Hepatocyte (in vitro differentiated cells): ENCODE results near the gene ATAT1.

Source experiments
- EZH2 ChIP-seq: fragments of 200-600 bp; sonication (generic); IDR thresholded peaks from 2 replicates; pipeline ENCODE4 v1.6.1; 2016; ENCODE audit warnings: antibody characterized with exemption, mild to moderate bottlenecking, borderline replicate concordance
- EZH2phosphoT487 ChIP-seq: fragments of 200-600 bp; sonication (generic); IDR thresholded peaks from one replicate; pipeline ENCODE4 v1.6.1; 2018; ENCODE audit warnings: antibody characterized with exemption, mild to moderate bottlenecking, low read depth, moderate library complexity; ENCODE audit not compliant: unreplicated experiment, severe bottlenecking
- TF ChIP-seq, protein P1 (sequence below): fragments of 200-600 bp; sonication (generic); IDR thresholded peaks from 2 replicates; pipeline ENCODE4 v1.5.1; 2016; ENCODE audit warnings: antibody characterized with exemption, mild to moderate bottlenecking; ENCODE audit not compliant: poor library complexity

DNA sequence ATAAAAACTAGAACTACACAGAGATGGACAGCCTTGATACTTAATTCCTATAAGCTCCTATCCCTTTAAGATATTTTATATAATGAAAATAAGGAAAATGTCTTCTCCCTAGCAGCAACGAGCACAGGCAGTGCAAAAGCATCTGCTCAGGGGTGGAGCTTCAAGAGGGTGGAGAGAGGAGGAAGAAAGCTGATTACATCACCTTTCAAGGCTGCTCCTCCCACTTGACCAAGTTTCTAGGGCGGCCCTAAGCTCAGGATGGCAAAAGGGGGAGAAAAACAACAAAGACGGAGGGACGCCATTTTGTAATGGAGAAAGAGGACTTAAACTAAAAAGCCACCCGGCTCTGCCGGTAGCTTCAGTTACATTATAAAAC, 11.8 kb upstream of the ATAT1 start:
- TF ChIP-seq, protein P1, sequence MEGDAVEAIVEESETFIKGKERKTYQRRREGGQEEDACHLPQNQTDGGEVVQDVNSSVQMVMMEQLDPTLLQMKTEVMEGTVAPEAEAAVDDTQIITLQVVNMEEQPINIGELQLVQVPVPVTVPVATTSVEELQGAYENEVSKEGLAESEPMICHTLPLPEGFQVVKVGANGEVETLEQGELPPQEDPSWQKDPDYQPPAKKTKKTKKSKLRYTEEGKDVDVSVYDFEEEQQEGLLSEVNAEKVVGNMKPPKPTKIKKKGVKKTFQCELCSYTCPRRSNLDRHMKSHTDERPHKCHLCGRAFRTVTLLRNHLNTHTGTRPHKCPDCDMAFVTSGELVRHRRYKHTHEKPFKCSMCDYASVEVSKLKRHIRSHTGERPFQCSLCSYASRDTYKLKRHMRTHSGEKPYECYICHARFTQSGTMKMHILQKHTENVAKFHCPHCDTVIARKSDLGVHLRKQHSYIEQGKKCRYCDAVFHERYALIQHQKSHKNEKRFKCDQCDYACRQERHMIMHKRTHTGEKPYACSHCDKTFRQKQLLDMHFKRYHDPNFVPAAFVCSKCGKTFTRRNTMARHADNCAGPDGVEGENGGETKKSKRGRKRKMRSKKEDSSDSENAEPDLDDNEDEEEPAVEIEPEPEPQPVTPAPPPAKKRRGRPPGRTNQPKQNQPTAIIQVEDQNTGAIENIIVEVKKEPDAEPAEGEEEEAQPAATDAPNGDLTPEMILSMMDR: no peak
- TF ChIP-seq EZH2 (no peak), EZH2phosphoT487 (no peak)
